Measurements from ENCODE around the gene RASAL1. TPM values are rescaled to one million over a fixed set of nuclear protein-coding genes. Genes with fewer than 3 reads are reported as not detected.

The RASAL1 gene
- total and polyA plus RNA-seq, 7 experiments from 2014 or later, result 0.19 to 2.1 (median 1.4) TPM

DNA sequence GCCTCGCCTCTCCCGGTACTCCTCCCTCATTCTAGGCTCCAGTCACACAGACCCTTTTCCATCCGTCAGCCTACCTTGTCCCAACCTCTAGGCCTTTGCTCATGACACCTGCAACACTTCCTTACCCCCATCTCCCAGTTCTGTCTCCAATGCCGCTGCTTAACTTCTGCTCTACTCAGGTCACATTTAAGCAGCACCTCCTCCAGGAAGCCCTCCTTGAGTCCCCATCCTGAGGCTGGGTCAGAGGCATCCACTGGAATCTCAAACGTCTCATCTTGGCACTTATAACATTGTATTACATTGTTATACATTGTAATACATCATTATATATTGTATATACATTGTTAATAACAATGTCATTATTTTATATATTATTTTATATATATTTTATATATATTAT lies 32.8 kb downstream of the RASAL1 start:
- H3K27me3 ChIP-seq (ENCODE audit: control insufficient read depth in 2 of 2, insufficient read depth in 2 of 2, low read length in 2 of 2), result no peaks in the 10 kb centered on the region
- intact Hi-C loops (cut with micrococcal nuclease), result loop anchor here in 1 of 2 donors (1.0 kb wide), 1 partner anchor 255 kb away; the partner anchor contains the start of gene PLBD2
- Mint-ChIP-seq H3K36me3 (no peaks in the 10 kb centered on the region), H3K4me3 (peak overlapping the region in 1 of 10 donors; percentile 13), H3K27me3 (no peaks in the 10 kb centered on the region), H3K27ac (peak overlapping the region in 5 of 9 donors; percentile 15 to 79 (median 55)), H3K9me3 (peaks cover 0 to 1% (median 0%) of the 10 kb centered on the region in 11 donors), H3K4me1 (peaks cover 8 to 39% (median 22%) of the 10 kb centered on the region in 7 donors)
- ATAC-seq (no peak), DNase-seq (no peak)
- no peaks in the 10 kb centered on the region for H3K9me3 ChIP-seq (ENCODE audit: control insufficient read depth in 2 of 3, low read length in 3 of 3)
- ChIA-PET CTCF (no interaction called here), POLR2A (interaction anchor here (1.0 kb wide), 1 partner anchor 13 kb away, joined by 3 read pairs; no protein-coding TSS in a partner anchor)
- peaks cover 0 to 19% of the 10 kb centered on the region in 2 donors for H3K4me1 ChIP-seq (ENCODE audit: control insufficient read depth in 2 of 2, insufficient read depth in 2 of 2, low read length in 2 of 2)
- no peak overlapping the region for H3K27ac ChIP-seq (ENCODE audit: low read depth, low read length)
- no peak overlapping the region for H3K4me3 ChIP-seq (ENCODE audit: low read length)
- H3K36me3 ChIP-seq (ENCODE audit: control insufficient read depth in 2 of 3, insufficient read depth in 3 of 3, low read length in 3 of 3), result no peaks in the 10 kb centered on the region

- ChIA-PET POLR2A (interaction anchor here (0.7 kb wide), 1 partner anchor 16 kb away, joined by 3 read pairs; no protein-coding TSS in a partner anchor), CTCF (interaction anchor here (0.7 to 6.4 kb wide), 3 partner anchors 10 to 58 kb away, joined by 4 to 73 read pairs (median 4); no protein-coding TSS in a partner anchor)
- Mint-ChIP-seq H3K27ac (no peak overlapping the region), H3K4me1 (peaks cover 8 to 45% (median 27%) of the 10 kb centered on the region in 7 donors), H3K27me3 (no peaks in the 10 kb centered on the region), H3K36me3 (no peaks in the 10 kb centered on the region), H3K9me3 (peaks cover 0 to 1% (median 0%) of the 10 kb centered on the region in 11 donors), H3K4me3 (no peak overlapping the region)
- H3K27me3 ChIP-seq (ENCODE audit: control insufficient read depth in 2 of 2, insufficient read depth in 2 of 2, low read length in 2 of 2), result no peaks in the 10 kb centered on the region
- no peaks in the 10 kb centered on the region for H3K9me3 ChIP-seq (ENCODE audit: control insufficient read depth in 2 of 3, low read length in 3 of 3)
- DNase-seq, result no peak
- H3K4me1 ChIP-seq (ENCODE audit: control insufficient read depth in 2 of 2, insufficient read depth in 2 of 2, low read length in 2 of 2), result peaks cover 0 to 21% of the 10 kb centered on the region in 2 donors
- intact Hi-C loops (cut with micrococcal nuclease), result no loop called here
- no peak overlapping the region for H3K27ac ChIP-seq (ENCODE audit: low read depth, low read length)
- H3K4me3 ChIP-seq (ENCODE audit: low read length), result no peak overlapping the region
- no peak for ATAC-seq
- peaks cover 0 to 4% (median 0%) of the 10 kb centered on the region in 3 experiments for H3K36me3 ChIP-seq (ENCODE audit: control insufficient read depth in 2 of 3, insufficient read depth in 3 of 3, low read length in 3 of 3)
These were observed 33.8 kb downstream of the RASAL1 start for GRCh38 chr12:113101751-113102150.

- peak overlapping the region in 3 of 9 donors; percentile 57 to 83 (median 76) for H3K27ac Mint-ChIP-seq
These were observed 35.8 kb downstream of the RASAL1 start for GRCh38 chr12:113099764-113100163.

DNA sequence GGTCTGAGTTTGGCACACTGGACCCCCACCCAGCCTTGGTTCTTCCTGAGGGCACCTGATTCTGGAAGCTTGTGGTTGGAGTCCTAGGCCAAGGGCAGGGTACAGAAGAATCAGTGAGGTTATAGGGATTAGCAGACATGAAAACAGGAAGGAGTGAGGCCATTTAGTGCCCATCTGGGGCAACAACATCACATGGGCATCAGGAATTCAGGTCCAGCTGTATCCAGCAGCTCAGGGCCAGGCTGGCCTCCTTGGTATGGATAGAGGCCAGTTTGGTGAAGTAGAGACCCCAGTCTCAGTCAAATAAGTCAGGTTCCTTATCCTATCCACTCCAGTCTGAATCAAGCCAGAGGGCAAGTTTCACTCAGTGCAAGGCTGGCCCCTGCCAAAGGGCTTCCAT lies 36.2 kb downstream of the RASAL1 start:
- H3K9me3 Mint-ChIP-seq, result peaks cover 0 to 1% (median 0%) of the 10 kb centered on the region in 11 donors
- peaks cover 0 to 21% of the 10 kb centered on the region in 2 donors for H3K4me1 ChIP-seq (ENCODE audit: control insufficient read depth in 2 of 2, insufficient read depth in 2 of 2, low read length in 2 of 2)
- no peaks in the 10 kb centered on the region for H3K27me3 Mint-ChIP-seq
- H3K9me3 ChIP-seq (ENCODE audit: control insufficient read depth in 2 of 3, low read length in 3 of 3), result no peaks in the 10 kb centered on the region
- peaks cover 0 to 8% (median 0%) of the 10 kb centered on the region in 5 donors for H3K36me3 Mint-ChIP-seq
- peaks cover 8 to 43% (median 33%) of the 10 kb centered on the region in 7 donors for H3K4me1 Mint-ChIP-seq
- CTCF ChIA-PET, result interaction anchor here (0.7 to 6.4 kb wide), 9 partner anchors 12 to 106 kb away, joined by 3 to 73 read pairs (median 3); no protein-coding TSS in a partner anchor
- DNase-seq (no peak), ATAC-seq (no peak)
- H3K36me3 ChIP-seq (ENCODE audit: control insufficient read depth in 2 of 3, insufficient read depth in 3 of 3, low read length in 3 of 3), result peaks cover 0 to 24% (median 0%) of the 10 kb centered on the region in 3 experiments
- peak overlapping the region in 5 of 9 donors; percentile 57 to 92 (median 77) for H3K27ac Mint-ChIP-seq
- H3K27ac ChIP-seq (ENCODE audit: low read depth, low read length), result no peak overlapping the region
- intact Hi-C loops (cut with micrococcal nuclease), result loop anchor here (2.0 to 5.0 kb wide), 3 partner anchors 53 to 107 kb away; no protein-coding TSS in a partner anchor
- H3K4me3 ChIP-seq (ENCODE audit: low read length), result no peak overlapping the region
- POLR2A ChIA-PET, result interaction anchor here (1.2 to 1.7 kb wide), 2 partner anchors 9 to 41 kb away, joined by 3 read pairs; no protein-coding TSS in a partner anchor
- H3K27me3 ChIP-seq (ENCODE audit: control insufficient read depth in 2 of 2, insufficient read depth in 2 of 2, low read length in 2 of 2), result no peaks in the 10 kb centered on the region
- H3K4me3 Mint-ChIP-seq, result no peak overlapping the region

More at GRCh38 chr12:113099764-113100163, 35.8 kb downstream of the RASAL1 start:
- H3K4me1 ChIP-seq (ENCODE audit: control insufficient read depth in 2 of 2, insufficient read depth in 2 of 2, low read length in 2 of 2), result peaks cover 0 to 21% of the 10 kb centered on the region in 2 donors
- DNase-seq (no peak), ATAC-seq (no peak)
- H3K36me3 ChIP-seq (ENCODE audit: control insufficient read depth in 2 of 3, insufficient read depth in 3 of 3, low read length in 3 of 3), result peaks cover 0 to 21% (median 0%) of the 10 kb centered on the region in 3 experiments
- Mint-ChIP-seq H3K27me3 (no peaks in the 10 kb centered on the region), H3K9me3 (peaks cover 0 to 1% (median 0%) of the 10 kb centered on the region in 11 donors), H3K4me1 (peaks cover 8 to 47% (median 33%) of the 10 kb centered on the region in 7 donors), H3K4me3 (no peak overlapping the region), H3K36me3 (peaks cover 0 to 8% (median 0%) of the 10 kb centered on the region in 5 donors)
- CTCF ChIA-PET, result interaction anchor here (1.2 to 6.4 kb wide), 4 partner anchors 38 to 107 kb away, joined by 3 to 73 read pairs (median 5); no protein-coding TSS in a partner anchor
- POLR2A ChIA-PET, result interaction anchor here (1.2 to 1.7 kb wide), 2 partner anchors 10 to 41 kb away, joined by 3 read pairs; no protein-coding TSS in a partner anchor
- no peaks in the 10 kb centered on the region for H3K9me3 ChIP-seq (ENCODE audit: control insufficient read depth in 2 of 3, low read length in 3 of 3)
- no peak overlapping the region for H3K27ac ChIP-seq (ENCODE audit: low read depth, low read length)
- no peaks in the 10 kb centered on the region for H3K27me3 ChIP-seq (ENCODE audit: control insufficient read depth in 2 of 2, insufficient read depth in 2 of 2, low read length in 2 of 2)
- intact Hi-C loops (cut with micrococcal nuclease), result loop anchor here (2.0 to 5.0 kb wide), 3 partner anchors 53 to 107 kb away; no protein-coding TSS in a partner anchor
- H3K4me3 ChIP-seq (ENCODE audit: low read length), result no peak overlapping the region

DNA sequence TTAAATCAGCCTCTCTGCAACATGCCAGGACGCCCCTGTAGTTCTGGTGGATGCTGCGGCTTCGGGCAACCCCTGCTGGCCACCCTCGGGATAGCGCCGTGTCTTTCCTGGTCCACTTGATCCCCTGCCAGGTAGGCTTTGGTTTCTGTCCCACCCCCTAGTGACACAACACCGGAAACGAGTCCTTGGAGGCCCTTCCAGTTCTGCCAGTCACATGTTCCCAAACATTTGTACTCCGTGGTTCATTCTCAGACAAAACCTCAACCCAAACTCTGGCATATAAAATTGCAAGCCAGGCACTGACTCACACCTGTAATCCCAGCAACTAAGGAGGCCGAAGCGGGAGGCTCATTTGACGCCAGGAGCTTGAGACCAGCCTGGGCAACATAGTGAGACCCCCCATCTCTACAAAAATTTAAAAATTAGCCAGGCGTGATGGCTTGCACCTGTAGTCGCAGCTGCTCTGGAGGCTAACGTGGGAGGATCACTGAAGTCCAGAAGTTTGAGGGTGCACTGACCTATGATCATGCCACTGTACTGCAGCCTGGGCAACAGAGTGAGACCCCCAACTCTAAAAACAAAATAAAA lies 37.0 kb downstream of the RASAL1 start:
- Histone ChIP-seq H3K27me3 (ENCODE audit: control insufficient read depth in 2 of 2, insufficient read depth in 2 of 2, low read length in 2 of 2) (no peaks in the 10 kb centered on the region), H3K27ac (ENCODE audit: low read depth, low read length) (peak overlapping the region; percentile 34), H3K9me3 (ENCODE audit: control insufficient read depth in 2 of 3, low read length in 3 of 3) (no peaks in the 10 kb centered on the region), H3K4me1 (ENCODE audit: control insufficient read depth in 2 of 2, insufficient read depth in 2 of 2, low read length in 2 of 2) (peaks cover 0 to 18% of the 10 kb centered on the region in 2 donors), H3K36me3 (ENCODE audit: control insufficient read depth in 2 of 3, insufficient read depth in 3 of 3, low read length in 3 of 3) (peaks cover 0 to 24% (median 0%) of the 10 kb centered on the region in 3 experiments), H3K4me3 (ENCODE audit: low read length) (no peak overlapping the region)
- no peak overlapping the region for H3K4me3 Mint-ChIP-seq
- intact Hi-C loops (cut with micrococcal nuclease), result loop anchor here (1.0 to 5.0 kb wide), 6 partner anchors 50 to 198 kb away; no protein-coding TSS in a partner anchor
- H3K4me1 Mint-ChIP-seq, result peaks cover under 1 to 43% (median 33%) of the 10 kb centered on the region in 7 donors
- ATAC-seq (peak; percentile 83), DNase-seq (peak; percentile 42 to 70 (median 61))
- no peaks in the 10 kb centered on the region for H3K27me3 Mint-ChIP-seq
- peaks cover 0 to 1% (median 0%) of the 10 kb centered on the region in 11 donors for H3K9me3 Mint-ChIP-seq
- H3K27ac Mint-ChIP-seq, result peak overlapping the region in 8 of 9 donors; percentile 31 to 92 (median 70)
- ChIA-PET POLR2A (no interaction called here), CTCF (interaction anchor here (0.7 to 6.4 kb wide), 14 partner anchors 8 to 105 kb away, joined by 3 to 73 read pairs (median 4); no protein-coding TSS in a partner anchor)
- H3K36me3 Mint-ChIP-seq, result peaks cover 0 to 11% (median 0%) of the 10 kb centered on the region in 5 donors

DNA sequence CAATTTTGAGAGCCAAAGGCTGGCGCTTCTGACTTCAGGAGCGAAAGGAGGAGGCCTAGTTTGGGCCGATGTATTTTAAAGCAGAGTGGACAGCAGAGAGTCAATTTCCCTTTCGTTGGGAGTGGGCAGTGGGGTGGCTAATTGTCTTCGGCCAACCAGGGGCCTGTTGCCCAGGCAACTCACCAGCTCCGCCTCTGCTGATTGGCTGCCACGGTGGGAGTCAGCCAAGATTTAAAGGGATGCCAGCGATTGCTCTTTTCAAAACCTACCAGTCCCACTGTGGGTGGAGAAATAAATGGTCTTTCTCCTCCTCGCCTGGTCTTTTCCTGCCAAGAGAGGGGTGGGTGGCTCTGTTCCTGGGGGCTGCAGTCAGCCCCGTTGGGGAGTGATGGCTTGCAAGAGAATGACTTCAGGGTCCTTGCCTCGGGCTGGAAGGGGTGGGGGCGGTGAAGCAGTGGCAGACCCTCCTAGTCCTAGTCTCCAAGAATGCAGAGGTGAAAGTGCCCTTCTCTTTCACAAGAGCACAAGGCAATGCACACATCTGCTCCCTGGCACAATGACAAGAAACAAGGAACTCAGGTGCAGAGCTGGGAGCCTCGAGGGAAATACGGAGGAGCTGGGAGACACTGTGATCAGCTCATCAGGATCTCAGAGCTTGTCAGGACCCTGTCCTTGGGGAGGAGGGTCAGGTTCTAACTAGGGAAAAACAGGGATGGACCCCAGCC lies 37.7 kb downstream of the RASAL1 start:
- intact Hi-C loops (cut with micrococcal nuclease), result loop anchor here (1.0 to 5.0 kb wide), 6 partner anchors 50 to 198 kb away; no protein-coding TSS in a partner anchor
- ATAC-seq (no peak), DNase-seq (no peak)
- ChIA-PET POLR2A (no interaction called here), CTCF (interaction anchor here (0.6 to 6.4 kb wide), 11 partner anchors 8 to 1621 kb away, joined by 3 to 73 read pairs (median 5); no protein-coding TSS in a partner anchor)
- H3K4me1 Mint-ChIP-seq, result peaks cover 0 to 44% (median 34%) of the 10 kb centered on the region in 7 donors
- H3K27ac ChIP-seq (ENCODE audit: low read depth, low read length), result peak overlapping the region; percentile 34
- no peaks in the 10 kb centered on the region for H3K27me3 ChIP-seq (ENCODE audit: control insufficient read depth in 2 of 2, insufficient read depth in 2 of 2, low read length in 2 of 2)
- H3K36me3 ChIP-seq (ENCODE audit: control insufficient read depth in 2 of 3, insufficient read depth in 3 of 3, low read length in 3 of 3), result peaks cover 0 to 24% (median 0%) of the 10 kb centered on the region in 3 experiments
- no peaks in the 10 kb centered on the region for H3K27me3 Mint-ChIP-seq
- H3K36me3 Mint-ChIP-seq, result peaks cover 0 to 11% (median 0%) of the 10 kb centered on the region in 5 donors
- no peak overlapping the region for H3K4me3 ChIP-seq (ENCODE audit: low read length)
- peak overlapping the region in 8 of 9 donors; percentile 31 to 92 (median 72) for H3K27ac Mint-ChIP-seq
- peaks cover 0 to 17% of the 10 kb centered on the region in 2 donors for H3K4me1 ChIP-seq (ENCODE audit: control insufficient read depth in 2 of 2, insufficient read depth in 2 of 2, low read length in 2 of 2)
- no peak overlapping the region for H3K4me3 Mint-ChIP-seq
- no peaks in the 10 kb centered on the region for H3K9me3 ChIP-seq (ENCODE audit: control insufficient read depth in 2 of 3, low read length in 3 of 3)
- H3K9me3 Mint-ChIP-seq, result peaks cover 0 to 1% (median 0%) of the 10 kb centered on the region in 11 donors

All from naive thymus-derived CD4-positive, alpha-beta T cell (primary cell).